GM19328 (cell line): Measurements from ENCODE around the gene SCLY.

ENCODE experiments used
- ATAC-seq: cut with Tn5 transposase; IDR thresholded peaks from one replicate; pipeline ENCODE4 v1.9.1; 2021; ENCODE audit warnings: mild to moderate bottlenecking, moderate library complexity; ENCODE audit not compliant: unreplicated experiment

SCLY gene

GRCh38 chr2:238124488-238125126 is 63.8 kb downstream of the SCLY start:
- ATAC-seq: no peak

- ATAC-seq: no peak
Measured at GRCh38 chr2:238125127-238125885, 64.5 kb downstream of the SCLY start.

- ATAC-seq: no peak
Measured at GRCh38 chr2:238126338-238126737, 65.5 kb downstream of the SCLY start.

GRCh38 chr2:238126775-238127164 is 66.0 kb downstream of the SCLY start:
- ATAC-seq: no peak

GRCh38 chr2:238127165-238128060 is 66.6 kb downstream of the SCLY start:
- no peak for ATAC-seq

- ATAC-seq: no peak
Measured at GRCh38 chr2:238128061-238128440, 67.2 kb downstream of the SCLY start.

GRCh38 chr2:238128534-238129001 is 67.8 kb downstream of the SCLY start:
- no peak for ATAC-seq

- ATAC-seq: no peak
Measured at GRCh38 chr2:238129166-238130010, 68.6 kb downstream of the SCLY start.

GRCh38 chr2:238130111-238130695 is 69.4 kb downstream of the SCLY start:
- ATAC-seq: no peak

GRCh38 chr2:238130696-238131628 is 70.2 kb downstream of the SCLY start:
- no peak for ATAC-seq

- no peak for ATAC-seq
Measured at GRCh38 chr2:238131761-238132462, 71.1 kb downstream of the SCLY start.

GRCh38 chr2:238132463-238133450 is 72.0 kb downstream of the SCLY start:
- no peak for ATAC-seq

- ATAC-seq: no peak
Measured at GRCh38 chr2:238133499-238134392, 72.9 kb downstream of the SCLY start.

- ATAC-seq: no peak
Measured at GRCh38 chr2:238134393-238134785, 73.6 kb downstream of the SCLY start.

- no peak for ATAC-seq
Measured at GRCh38 chr2:238135601-238136150, 74.9 kb downstream of the SCLY start.
